ENCODE measurements around the gene KLF5.

GRCh38 chr13:73055813-73056564, 2.8 kb upstream of the KLF5 start:
- TF ChIP-seq CTCF (IDR thresholded peaks at IDR 0.05; ENCODE audit: low read depth, low read length, poor library complexity, severe bottlenecking) (no peak), EZH2phosphoT487 (IDR thresholded peaks at IDR 0.05; ENCODE audit: borderline replicate concordance, low read length) (no peak)

All from DOHH2 (cell line).